HepG2 (cell line): ENCODE data around the gene MTSS2. TPM values are rescaled to one million over a fixed set of nuclear protein-coding genes. Genes with fewer than 3 reads are reported as not detected.

Experiments
- ISL2 ChIP-seq: sonication (generic); formaldehyde crosslinking; IDR thresholded peaks from 2 replicates; pipeline ENCODE4 v1.5.0; 2020; ENCODE audit warnings: missing genetic modification reagents
- KLF13 ChIP-seq: sonication (generic); formaldehyde crosslinking; IDR thresholded peaks from 2 replicates; pipeline ENCODE4 v1.4.0; 2020; ENCODE audit warnings: mild to moderate bottlenecking, missing genetic modification reagents
- ZBTB38 ChIP-seq: sonication (generic); formaldehyde crosslinking; IDR thresholded peaks from 2 replicates; pipeline ENCODE4 v1.5.1; 2020; ENCODE audit warnings: mild to moderate bottlenecking, missing genetic modification reagents
- ZC3H4 ChIP-seq: sonication (generic); formaldehyde crosslinking; IDR thresholded peaks from 2 replicates; pipeline ENCODE4 v1.4.0; 2020; ENCODE audit warnings: missing genetic modification reagents, borderline replicate concordance
- polyA plus RNA-seq, 8 experiments: library from polyadenylated mRNA; depleted of rRNA in 3 of 8; stranded (reverse) in 7 of 8; unstranded in 1 of 8; fragments of >200 nt; fragmentation: Illumina TruSeq in 4 of 8; extraction: Trizol in 4 of 8; gene quantifications; 2 replicates each; pipeline versions ENCODE4 v1.2.1 to v1.2.3, GENCODE V29; 2011 to 2016; ENCODE audit warnings: low read depth in 4 of 8, missing spikeins in 1 of 8, mixed read lengths in 1 of 8; ENCODE audit not compliant: insufficient read depth in 1 of 8
- total RNA-seq, 5 experiments: library from RNA; depleted of rRNA; stranded (reverse); fragments of >200 nt; fragmentation: Illumina TruSeq; extraction: Trizol; gene quantifications; 2 replicates each; pipeline ENCODE4 v1.2.3, GENCODE V29; 2016; ENCODE audit warnings: low read depth in 1 of 5
- TF ChIP-seq, protein P1 (sequence below): sonication (generic); formaldehyde crosslinking; IDR thresholded peaks from 2 replicates; pipeline ENCODE4 v1.4.0; 2020; ENCODE audit warnings: missing genetic modification reagents, borderline replicate concordance
- TF ChIP-seq, protein P2 (sequence below): sonication (generic); formaldehyde crosslinking; IDR thresholded peaks from 2 replicates; pipeline ENCODE4 v1.4.0; 2020; ENCODE audit warnings: missing genetic modification reagents
- TF ChIP-seq, protein P3 (sequence below): sonication (generic); formaldehyde crosslinking; IDR thresholded peaks from 2 replicates; pipeline ENCODE4 v1.4.0; 2020; ENCODE audit warnings: missing genetic modification reagents, mild to moderate bottlenecking, borderline replicate concordance

The MTSS2 gene
- total and polyA plus RNA-seq, 2 of the 13 experiments (the other 11 are each of a cell fraction or from before 2014, with no cell fraction given): 132 to 242 TPM

DNA sequence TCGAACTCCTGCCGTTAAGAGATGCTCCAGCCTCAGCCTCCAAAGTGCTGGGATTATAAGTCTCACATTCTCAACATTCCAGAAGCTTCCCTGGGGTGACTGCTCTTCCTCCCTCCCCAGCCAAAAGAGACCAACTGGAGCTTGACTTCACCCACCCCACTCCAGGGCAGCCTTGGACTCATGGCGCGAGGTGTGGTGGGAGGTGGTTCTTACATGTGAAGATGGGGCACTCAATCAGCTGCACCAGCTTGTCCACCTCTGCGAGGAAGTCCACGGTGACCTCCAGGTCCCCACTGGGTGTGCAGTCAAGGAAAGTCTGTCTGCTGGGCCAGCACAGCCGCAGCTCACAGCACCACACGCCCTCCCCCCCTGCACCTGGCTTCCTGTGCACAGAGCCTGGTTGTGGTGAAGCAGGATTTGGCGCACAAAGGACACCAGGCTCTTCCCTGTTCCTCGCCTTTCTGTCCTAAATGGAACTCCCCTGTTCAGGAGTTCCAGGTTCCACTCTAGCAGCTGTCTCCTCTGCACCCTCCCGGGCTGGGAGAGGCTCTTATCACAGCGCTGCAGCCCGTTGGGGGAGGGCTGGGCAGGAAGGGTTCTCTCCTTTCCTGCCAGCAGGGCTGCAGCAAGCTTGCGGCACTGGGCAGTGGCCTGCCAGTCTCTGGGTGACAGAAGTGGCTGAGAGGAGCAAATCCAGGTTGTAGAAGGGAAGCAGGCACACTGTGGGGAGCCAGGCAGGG is 9.6 kb upstream of the MTSS2 start (continued):
- TF ChIP-seq, protein P1, sequence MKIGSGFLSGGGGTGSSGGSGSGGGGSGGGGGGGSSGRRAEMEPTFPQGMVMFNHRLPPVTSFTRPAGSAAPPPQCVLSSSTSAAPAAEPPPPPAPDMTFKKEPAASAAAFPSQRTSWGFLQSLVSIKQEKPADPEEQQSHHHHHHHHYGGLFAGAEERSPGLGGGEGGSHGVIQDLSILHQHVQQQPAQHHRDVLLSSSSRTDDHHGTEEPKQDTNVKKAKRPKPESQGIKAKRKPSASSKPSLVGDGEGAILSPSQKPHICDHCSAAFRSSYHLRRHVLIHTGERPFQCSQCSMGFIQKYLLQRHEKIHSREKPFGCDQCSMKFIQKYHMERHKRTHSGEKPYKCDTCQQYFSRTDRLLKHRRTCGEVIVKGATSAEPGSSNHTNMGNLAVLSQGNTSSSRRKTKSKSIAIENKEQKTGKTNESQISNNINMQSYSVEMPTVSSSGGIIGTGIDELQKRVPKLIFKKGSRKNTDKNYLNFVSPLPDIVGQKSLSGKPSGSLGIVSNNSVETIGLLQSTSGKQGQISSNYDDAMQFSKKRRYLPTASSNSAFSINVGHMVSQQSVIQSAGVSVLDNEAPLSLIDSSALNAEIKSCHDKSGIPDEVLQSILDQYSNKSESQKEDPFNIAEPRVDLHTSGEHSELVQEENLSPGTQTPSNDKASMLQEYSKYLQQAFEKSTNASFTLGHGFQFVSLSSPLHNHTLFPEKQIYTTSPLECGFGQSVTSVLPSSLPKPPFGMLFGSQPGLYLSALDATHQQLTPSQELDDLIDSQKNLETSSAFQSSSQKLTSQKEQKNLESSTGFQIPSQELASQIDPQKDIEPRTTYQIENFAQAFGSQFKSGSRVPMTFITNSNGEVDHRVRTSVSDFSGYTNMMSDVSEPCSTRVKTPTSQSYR (CRISPR knock-in tag): peak; percentile 50; the same call in 1 of the 2 replicates
- no peak for TF ChIP-seq ISL2 (CRISPR knock-in tag)
- TF ChIP-seq ZBTB38 (CRISPR knock-in tag): peak; percentile 58; the same call in 1 of the 2 replicates
- TF ChIP-seq, protein P2, sequence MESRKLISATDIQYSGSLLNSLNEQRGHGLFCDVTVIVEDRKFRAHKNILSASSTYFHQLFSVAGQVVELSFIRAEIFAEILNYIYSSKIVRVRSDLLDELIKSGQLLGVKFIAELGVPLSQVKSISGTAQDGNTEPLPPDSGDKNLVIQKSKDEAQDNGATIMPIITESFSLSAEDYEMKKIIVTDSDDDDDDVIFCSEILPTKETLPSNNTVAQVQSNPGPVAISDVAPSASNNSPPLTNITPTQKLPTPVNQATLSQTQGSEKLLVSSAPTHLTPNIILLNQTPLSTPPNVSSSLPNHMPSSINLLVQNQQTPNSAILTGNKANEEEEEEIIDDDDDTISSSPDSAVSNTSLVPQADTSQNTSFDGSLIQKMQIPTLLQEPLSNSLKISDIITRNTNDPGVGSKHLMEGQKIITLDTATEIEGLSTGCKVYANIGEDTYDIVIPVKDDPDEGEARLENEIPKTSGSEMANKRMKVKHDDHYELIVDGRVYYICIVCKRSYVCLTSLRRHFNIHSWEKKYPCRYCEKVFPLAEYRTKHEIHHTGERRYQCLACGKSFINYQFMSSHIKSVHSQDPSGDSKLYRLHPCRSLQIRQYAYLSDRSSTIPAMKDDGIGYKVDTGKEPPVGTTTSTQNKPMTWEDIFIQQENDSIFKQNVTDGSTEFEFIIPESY: peak; percentile 98
- peak; percentile 49; the same call in 1 of the 2 replicates for TF ChIP-seq KLF13 (CRISPR knock-in tag)
- TF ChIP-seq ZC3H4 (CRISPR knock-in tag): 0 out of 2 replicates have a peak, but pooled peaks have one; percentile 29
- TF ChIP-seq, protein P3, sequence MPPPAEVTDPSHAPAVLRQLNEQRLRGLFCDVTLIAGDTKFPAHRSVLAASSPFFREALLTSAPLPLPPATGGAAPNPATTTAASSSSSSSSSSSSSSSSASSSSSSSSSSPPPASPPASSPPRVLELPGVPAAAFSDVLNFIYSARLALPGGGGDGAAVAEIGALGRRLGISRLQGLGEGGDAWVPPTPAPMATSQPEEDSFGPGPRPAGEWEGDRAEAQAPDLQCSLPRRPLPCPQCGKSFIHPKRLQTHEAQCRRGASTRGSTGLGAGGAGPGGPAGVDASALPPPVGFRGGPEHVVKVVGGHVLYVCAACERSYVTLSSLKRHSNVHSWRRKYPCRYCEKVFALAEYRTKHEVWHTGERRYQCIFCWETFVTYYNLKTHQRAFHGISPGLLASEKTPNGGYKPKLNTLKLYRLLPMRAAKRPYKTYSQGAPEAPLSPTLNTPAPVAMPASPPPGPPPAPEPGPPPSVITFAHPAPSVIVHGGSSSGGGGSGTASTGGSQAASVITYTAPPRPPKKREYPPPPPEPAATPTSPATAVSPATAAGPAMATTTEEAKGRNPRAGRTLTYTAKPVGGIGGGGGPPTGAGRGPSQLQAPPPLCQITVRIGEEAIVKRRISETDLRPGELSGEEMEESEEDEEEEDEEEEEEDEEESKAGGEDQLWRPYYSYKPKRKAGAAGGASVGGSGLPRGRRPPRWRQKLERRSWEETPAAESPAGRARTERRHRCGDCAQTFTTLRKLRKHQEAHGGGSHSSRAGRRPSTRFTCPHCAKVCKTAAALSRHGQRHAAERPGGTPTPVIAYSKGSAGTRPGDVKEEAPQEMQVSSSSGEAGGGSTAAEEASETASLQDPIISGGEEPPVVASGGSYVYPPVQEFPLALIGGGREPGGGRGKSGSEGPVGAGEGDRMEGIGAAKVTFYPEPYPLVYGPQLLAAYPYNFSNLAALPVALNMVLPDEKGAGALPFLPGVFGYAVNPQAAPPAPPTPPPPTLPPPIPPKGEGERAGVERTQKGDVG: peak; percentile 48; the same call in 1 of the 2 replicates
- TF ChIP-seq, all 625 proteins: peak for 13
